Prostate gland (tissue), 2 donors: ENCODE results near the gene PHAF1.

Source experiments
- CTCF ChIP-seq, 4 experiments: fragments of 200-600 bp in 2 of 4; fragments of 450-650 bp in 2 of 4; sonication (generic) in 2 of 4; IDR thresholded peaks; 1 replicate in 3 of 4; 2 replicates in 1 of 4; pipeline ENCODE4 v1.5.1; 2016 to 2019; ENCODE audit warnings: antibody characterized with exemption in 4 of 4, mild to moderate bottlenecking in 2 of 4, moderate library complexity in 2 of 4
- POLR2A ChIP-seq: fragments of 450-650 bp; IDR thresholded peaks from one replicate; pipeline ENCODE4 v1.6.1; 2016; ENCODE audit warnings: antibody characterized with exemption, mild to moderate bottlenecking

- TF ChIP-seq CTCF (IDR thresholded peaks at IDR 0.05) (no peak), POLR2A (no peak)
These were observed 19.1 kb downstream of the PHAF1 start for GRCh38 chr16:67128887-67129286.
